H1 (cell line): Measurements from ENCODE around the gene IQCE. TPM values are rescaled to one million over a fixed set of nuclear protein-coding genes. Genes with fewer than 3 reads are reported as not detected.

Experiments used
- CTCF ChIA-PET: fragments of 300-600 bp; sonication (Branson Sonifier 250); formaldehyde crosslinking; loops from one replicate; lab custom pipeline; 2021; ENCODE audit not compliant: partially characterized antibody; lab: Charles Lee
- POLR2A ChIA-PET: fragments of 300-600 bp; sonication (Branson Sonifier 250); formaldehyde crosslinking; loops from one replicate; lab custom pipeline; 2021; ENCODE audit warnings: inconsistent platforms; ENCODE audit not compliant: partially characterized antibody; lab: Charles Lee
- DNase-seq, 2 experiments: peaks; one replicate each; pipeline versions ENCODE4 v3.0.0 to v3.0.0-alpha.2; 2010 to 2022; ENCODE audit warnings: low spot score in 2 of 2, low read depth in 1 of 2, mixed read lengths in 1 of 2
- FAIRE-seq: peaks from 2 replicates; lab custom pipeline; 2011; peaks lifted over from hg19 to GRCh38; lab: Jason Lieb, UNC
- H2AFZ ChIP-seq: 2 replicates; pipeline ENCODE4 v1.8.1; 2012; ENCODE audit warnings: low read length, inconsistent platforms
- H2AK5ac ChIP-seq: 2 replicates; pipeline ENCODE4 v1.6.1; 2013; ENCODE audit warnings: low read depth, low read length
- H2BK120ac ChIP-seq: replicated peaks from 2 replicates; pipeline ENCODE3; 2013; ENCODE audit warnings: low read depth, low read length, inconsistent platforms
- H2BK12ac ChIP-seq: 2 replicates; pipeline ENCODE4 v1.6.1; 2013; ENCODE audit warnings: low read depth, low read length
- H2BK15ac ChIP-seq: 2 replicates; pipeline ENCODE4 v1.6.1; 2013; ENCODE audit warnings: low read length
- H2BK20ac ChIP-seq: 2 replicates; pipeline ENCODE4 v1.6.1; 2013; ENCODE audit warnings: low read length
- H2BK5ac ChIP-seq: 2 replicates; pipeline ENCODE4 v1.6.1; 2013; ENCODE audit warnings: low read depth, low read length
- H3K14ac ChIP-seq: 2 replicates; pipeline ENCODE4 v1.6.1; 2013; ENCODE audit warnings: inconsistent platforms; ENCODE audit not compliant: insufficient read length
- H3K18ac ChIP-seq: 2 replicates; pipeline ENCODE4 v1.6.1; 2013; ENCODE audit warnings: low read length; ENCODE audit errors: extremely low read depth
- H3K23ac ChIP-seq: 2 replicates; pipeline ENCODE4 v1.6.1; 2013; ENCODE audit warnings: inconsistent platforms; ENCODE audit not compliant: insufficient read length
- H3K23me2 ChIP-seq: 2 replicates; pipeline ENCODE4 v1.6.1; 2013; ENCODE audit warnings: low read depth, low read length
- H3K27ac ChIP-seq: 2 replicates; pipeline ENCODE4 v1.6.1; 2011; ENCODE audit warnings: low read depth, low read length, inconsistent platforms
- H3K27me3 ChIP-seq, 4 experiments: replicated peaks in 1 of 4; 1 replicate in 1 of 4; 2 replicates in 3 of 4; pipeline versions ENCODE4 v1.6.1 to v1.8.1; 2011 to 2013; ENCODE audit warnings: low read length in 3 of 4, mild to moderate bottlenecking in 3 of 4, inconsistent platforms in 2 of 4, mixed read lengths in 2 of 4, moderate library complexity in 1 of 4; ENCODE audit not compliant: control insufficient read depth in 3 of 4, insufficient read depth in 3 of 4; ENCODE audit errors: extremely low read depth in 1 of 4
- H3K36me3 ChIP-seq, 4 experiments: 2 replicates each; pipeline versions ENCODE4 v1.6.1 to v1.8.1; 2011 to 2013; ENCODE audit warnings: mild to moderate bottlenecking in 4 of 4, low read length in 3 of 4, moderate library complexity in 2 of 4, control low read depth in 1 of 4, inconsistent platforms in 1 of 4; ENCODE audit not compliant: insufficient read depth in 4 of 4, control insufficient read depth in 2 of 4
- H3K4ac ChIP-seq: replicated peaks from 2 replicates; pipeline ENCODE3; 2013; ENCODE audit warnings: low read length, low read depth, mixed read lengths, inconsistent platforms; ENCODE audit not compliant: insufficient read length
- H3K4me1 ChIP-seq, 4 experiments: replicated peaks in 1 of 4; 1 replicate in 1 of 4; 2 replicates in 3 of 4; pipeline versions ENCODE4 v1.6.1 to v1.8.1; 2011 to 2013; ENCODE audit warnings: low read length in 3 of 4, inconsistent platforms in 2 of 4, mixed read lengths in 1 of 4; ENCODE audit not compliant: insufficient read depth in 4 of 4, control insufficient read depth in 3 of 4
- H3K4me2 ChIP-seq, 2 experiments: 2 replicates each; pipeline versions ENCODE4 v1.6.1 to v1.8.1; 2011 to 2013; ENCODE audit warnings: low read depth in 2 of 2, low read length in 2 of 2, control low read depth in 1 of 2, inconsistent platforms in 1 of 2, mild to moderate bottlenecking in 1 of 2; ENCODE audit not compliant: insufficient read depth in 1 of 2
- H3K4me3 ChIP-seq, 4 experiments: fragments of 200-600, 300-600 bp in 1 of 4; sonication (generic), shearing (Covaris generic), sonication (Bioruptor Twin) in 1 of 4; 2 replicates each; pipeline versions ENCODE4 v1.5.1 to v1.8.1; 2011 to 2016; ENCODE audit warnings: low read length in 4 of 4, low read depth in 3 of 4, control low read depth in 2 of 4, inconsistent platforms in 2 of 4, mild to moderate bottlenecking in 2 of 4, mixed read lengths in 1 of 4, moderate library complexity in 1 of 4; ENCODE audit not compliant: insufficient read depth in 2 of 4; ENCODE audit errors: extremely low read depth in 1 of 4
- H3K56ac ChIP-seq: replicated peaks from 2 replicates; pipeline ENCODE3; 2013; ENCODE audit warnings: low read depth, mild to moderate bottlenecking, mixed read lengths, low read length, inconsistent platforms; ENCODE audit not compliant: insufficient read length
- H3K79me1 ChIP-seq: 2 replicates; pipeline ENCODE4 v1.6.1; 2013; ENCODE audit warnings: low read depth, low read length, control low read depth
- H3K79me2 ChIP-seq, 2 experiments: 2 replicates each; pipeline versions ENCODE4 v1.6.1 to v1.8.1; 2012 to 2013; ENCODE audit warnings: low read length in 2 of 2, mild to moderate bottlenecking in 2 of 2, inconsistent platforms in 1 of 2; ENCODE audit not compliant: insufficient read depth in 2 of 2, control insufficient read depth in 1 of 2
- H3K9ac ChIP-seq, 4 experiments: replicated peaks in 1 of 4; 1 replicate in 1 of 4; 2 replicates in 3 of 4; pipeline versions ENCODE4 v1.6.1 to v1.8.1; 2011 to 2013; ENCODE audit warnings: low read depth in 3 of 4, low read length in 3 of 4, control low read depth in 2 of 4, mild to moderate bottlenecking in 2 of 4, moderate library complexity in 2 of 4, inconsistent platforms in 1 of 4; ENCODE audit errors: extremely low read depth in 1 of 4
- H3K9me3 ChIP-seq, 2 experiments: 2 replicates each; pipeline versions ENCODE4 v1.6.1 to v1.8.1; 2012 to 2013; ENCODE audit warnings: mild to moderate bottlenecking in 2 of 2, moderate library complexity in 2 of 2, control low read depth in 1 of 2, inconsistent platforms in 1 of 2, low read depth in 1 of 2, low read length in 1 of 2, mixed read lengths in 1 of 2; ENCODE audit not compliant: insufficient read depth in 2 of 2
- H4K20me1 ChIP-seq, 2 experiments: replicated peaks in 1 of 2; 2 replicates each; pipeline versions ENCODE3 to v1.8.1; 2011 to 2013; ENCODE audit warnings: inconsistent platforms in 2 of 2, low read length in 2 of 2, mild to moderate bottlenecking in 1 of 2; ENCODE audit not compliant: insufficient read depth in 2 of 2, control insufficient read depth in 1 of 2
- H4K5ac ChIP-seq: 2 replicates; pipeline ENCODE4 v1.6.1; 2013; ENCODE audit warnings: low read length, low read depth, mixed read lengths, inconsistent platforms; ENCODE audit not compliant: insufficient read length
- H4K8ac ChIP-seq: 2 replicates; pipeline ENCODE4 v1.8.0; 2013; ENCODE audit warnings: mild to moderate bottlenecking, moderate library complexity, low read length, inconsistent platforms; ENCODE audit not compliant: insufficient read depth; ENCODE audit errors: extremely low read depth
- H4K91ac ChIP-seq: replicated peaks from 2 replicates; pipeline ENCODE3; 2013; ENCODE audit warnings: low read length, mixed read lengths, inconsistent platforms; ENCODE audit not compliant: insufficient read length
- CTBP2 ChIP-seq: IDR thresholded peaks from 2 replicates; pipeline ENCODE4 v1.7.0; 2011; ENCODE audit warnings: borderline replicate concordance, mild to moderate bottlenecking, moderate library complexity, mixed read lengths, low read length; ENCODE audit not compliant: insufficient read depth, insufficient read length
- E2F6 ChIP-seq: IDR thresholded peaks from 2 replicates; pipeline ENCODE4 v1.6.1; 2012; ENCODE audit warnings: inconsistent platforms
- MAFK ChIP-seq: IDR thresholded peaks from 2 replicates; pipeline ENCODE4 v1.6.1; 2012; ENCODE audit warnings: low read depth, mild to moderate bottlenecking, improper control_type of control experiment, low read length
- POLR2A ChIP-seq, 2 experiments: IDR thresholded peaks; 1 replicate in 1 of 2; 2 replicates in 1 of 2; pipeline ENCODE4 v1.6.1; 2011; ENCODE audit warnings: low read depth in 2 of 2, low read length in 2 of 2, mild to moderate bottlenecking in 2 of 2; ENCODE audit errors: control extremely low read depth in 1 of 2
- RAD21 ChIP-seq, 2 experiments: IDR thresholded peaks in 1 of 2; conservative IDR thresholded peaks in 1 of 2; 2 replicates each; pipeline ENCODE4 v1.6.1; 2011; ENCODE audit warnings: low read depth in 2 of 2, low read length in 2 of 2, improper control_type of control experiment in 1 of 2, inconsistent platforms in 1 of 2, mild to moderate bottlenecking in 1 of 2, moderate library complexity in 1 of 2
- RFX5 ChIP-seq: IDR thresholded peaks from 2 replicates; pipeline ENCODE4 v1.6.1; 2011; ENCODE audit warnings: low read depth, low read length, improper control_type of control experiment, borderline replicate concordance
- RNF2 ChIP-seq: fragments of 200-900, 300-1000 bp; sonication (generic); IDR thresholded peaks from 2 replicates; pipeline ENCODE4 v1.7.1; 2016; ENCODE audit warnings: borderline replicate concordance, low read depth, mild to moderate bottlenecking, antibody characterized with exemption, low read length; ENCODE audit not compliant: poor library complexity, severe bottlenecking; ENCODE audit errors: missing control alignments
- SP2 ChIP-seq: IDR thresholded peaks from 2 replicates; pipeline ENCODE4 v1.6.1; 2012; ENCODE audit warnings: mild to moderate bottlenecking, low read length, inconsistent platforms
- SRF ChIP-seq: IDR thresholded peaks from 2 replicates; pipeline ENCODE4 v1.6.1; 2011; ENCODE audit warnings: mild to moderate bottlenecking, low read depth, low read length, moderate library complexity
- TCF12 ChIP-seq: IDR thresholded peaks from 2 replicates; pipeline ENCODE4 v1.6.1; 2011; ENCODE audit warnings: low read depth, mild to moderate bottlenecking, low read length
- YY1 ChIP-seq: IDR thresholded peaks from 2 replicates; pipeline ENCODE4 v1.6.1; 2011; ENCODE audit warnings: low read depth, mild to moderate bottlenecking, low read length
- WGBS, 2 experiments: shearing (Covaris generic) in 1 of 2; methylation state at CpG; one replicate each; pipeline versions ENCODE4 v1.1.6 to v1.1.7; 2013 to 2015; ENCODE audit warnings: low lambda C conversion rate in 2 of 2, mixed read lengths in 2 of 2, inconsistent platforms in 1 of 2, low coverage in 1 of 2, missing lambda C conversion rate in 1 of 2; ENCODE audit not compliant: insufficient replicate concordance in 2 of 2, insufficient coverage in 1 of 2, insufficient read length in 1 of 2; ENCODE audit errors: extremely low coverage in 1 of 2, missing lambda C conversion rate in 1 of 2; 5-methylcytosine and 5-hydroxymethylcytosine counted together
- polyA plus RNA-seq, 7 experiments: library from polyadenylated mRNA; depleted of rRNA in 3 of 7; stranded (reverse) in 5 of 7; unstranded in 2 of 7; fragments of >200 nt in 5 of 7; fragments of 200-250 nt in 2 of 7; gene quantifications; 1 replicate in 5 of 7; 2 replicates in 1 of 7; 4 replicates in 1 of 7; pipeline versions ENCODE4 v1.2.1 to v1.2.3, GENCODE V29; 2011 to 2013; ENCODE audit warnings: missing spikeins in 2 of 7, mixed read lengths in 2 of 7
- total RNA-seq: library from RNA; stranded (reverse); fragmentation: NEBNext Ultra II Directional; extraction: Animal tissue kit (Norgen Biotek cat#: 25700); gene quantifications from 2 replicates; pipeline ENCODE4 v1.2.1, GENCODE V29; 2021

The IQCE gene
- total and polyA plus RNA-seq, 2 of the 8 experiments (the other 6 are each of a cell fraction or from before 2014, with no cell fraction given) = 2.2 to 4.9 TPM

GRCh38 chr7:2586326-2587020, 27.7 kb downstream of the IQCE start:
- CTCF ChIA-PET = interaction anchor here (0.7 to 2.5 kb wide), 18 partner anchors 8 to 135 kb away, joined by 3 to 13 read pairs (median 4); no protein-coding TSS in a partner anchor
- H3K9me3 ChIP-seq = no peaks in the 10 kb centered on the region
- no peak overlapping the region for H3K4ac ChIP-seq
- FAIRE-seq (no peak), DNase-seq (no peak)
- H2BK20ac ChIP-seq = no peak overlapping the region
- H3K79me1 ChIP-seq = no peaks in the 10 kb centered on the region
- no peak overlapping the region for H2BK120ac ChIP-seq
- no peaks in the 10 kb centered on the region for H3K79me2 ChIP-seq
- H4K5ac ChIP-seq = no peak overlapping the region
- H2BK5ac ChIP-seq = no peak overlapping the region
- no peaks in the 10 kb centered on the region for H3K27me3 ChIP-seq
- no peak overlapping the region for H3K23ac ChIP-seq
- no peak overlapping the region for H3K14ac ChIP-seq
- H3K27ac ChIP-seq = no peak overlapping the region; the same call in 1 of the 2 replicates
- H3K4me1 ChIP-seq = peaks cover 0 to 11% (median 3%) of the 10 kb centered on the region in 4 experiments; a peak in 3 of 7 replicates
- H2BK15ac ChIP-seq = no peak overlapping the region
- 92% methylated on average over 18 of the region's 24 CpGs; no CpG with 5 or more reads in 1 of the 2 experiments for WGBS, 2 experiments
- H3K36me3 ChIP-seq = no peaks in the 10 kb centered on the region
- H3K9ac ChIP-seq = peak overlapping the region in 1 of 4 experiments; percentile 47; a peak in 1 of 7 replicates
- no peak overlapping the region for H3K4me3 ChIP-seq
- no peak overlapping the region for H4K91ac ChIP-seq
- H3K18ac ChIP-seq = no peak overlapping the region
- POLR2A ChIA-PET = interaction anchor here (0.6 to 1.5 kb wide), 4 partner anchors 8 to 64 kb away, joined by 3 to 4 read pairs (median 3); no protein-coding TSS in a partner anchor
- H3K4me2 ChIP-seq = no peak overlapping the region
- no peak overlapping the region for H2AK5ac ChIP-seq
- no peak overlapping the region for H2AFZ ChIP-seq
- H3K56ac ChIP-seq = no peak overlapping the region
- H4K20me1 ChIP-seq = no peaks in the 10 kb centered on the region
- no peaks in the 10 kb centered on the region; the same call in 1 of the 2 replicates for H3K23me2 ChIP-seq
- H4K8ac ChIP-seq = no peak overlapping the region; the same call in 1 of the 2 replicates
- H2BK12ac ChIP-seq = no peak overlapping the region
- no peak for TF ChIP-seq MAFK
- TF ChIP-seq TCF12 = no peak
- no peak for TF ChIP-seq RNF2
- TF ChIP-seq E2F6 = no peak
- no peak for TF ChIP-seq YY1
- no peak for TF ChIP-seq SRF
- TF ChIP-seq RAD21 (IDR thresholded peaks at IDR 0.05 in 1 of 2, conservative IDR thresholded peaks at IDR 0.05 in 1 of 2; ENCODE audit: low read depth in 2 of 2, low read length in 2 of 2) = no peak
- no peak for TF ChIP-seq POLR2A (IDR thresholded peaks at IDR 0.05; ENCODE audit: control extremely low read depth in 1 of 2, low read depth in 2 of 2, low read length in 2 of 2)
- TF ChIP-seq CTBP2 = no peak
- no peak for TF ChIP-seq SP2
- no peak for TF ChIP-seq RFX5
